ENCODE measurements around the gene RAPGEF6. TPM values are rescaled to one million over a fixed set of nuclear protein-coding genes. Genes with fewer than 3 reads are reported as not detected.

Gene RAPGEF6
- total RNA-seq, 1 donor from 2014 or later: 22.9 TPM

GRCh38 chr5:131634238-131634637 is 791 bp downstream of the RAPGEF6 start:
- Histone ChIP-seq H3K4me1 (peaks cover 9 to 14% of the 10 kb centered on the region in 2 donors), H3K27ac (peak overlapping the region; percentile 99), H3K9me3 (no peaks in the 10 kb centered on the region), H3K4me3 (peak overlapping the region; percentile 70 to 95), H3K27me3 (no peaks in the 10 kb centered on the region), H3K36me3 (no peaks in the 10 kb centered on the region)
- DNase-seq (ENCODE audit: low spot score in 2 of 2): no peak
- no peak for TF ChIP-seq CTCF (IDR thresholded peaks at IDR 0.05)
- intact Hi-C loops (cut with DNase I): loop anchor here (5.0 to 10.0 kb wide), 3 partner anchors 47 to 621 kb away; partner anchors contain the start of genes HINT1 and PDLIM4

DNA sequence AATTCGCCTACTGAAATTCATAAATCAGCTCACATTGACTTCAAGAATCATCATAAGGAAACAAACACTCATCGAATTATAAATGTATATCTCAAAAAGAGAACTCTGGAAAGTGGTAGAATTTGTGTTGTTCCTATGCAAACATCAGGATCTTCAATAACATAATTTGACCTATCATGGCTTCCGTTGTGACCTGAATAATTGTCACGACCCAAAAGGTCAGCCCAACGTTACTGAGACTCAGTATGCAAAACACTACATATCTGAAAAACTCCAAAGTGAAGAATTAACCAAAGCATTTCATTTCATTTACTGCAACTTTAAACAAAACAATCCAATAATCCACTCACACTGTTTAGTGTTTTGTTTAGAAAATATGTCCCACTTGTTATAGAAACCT is 1.2 kb downstream of the RAPGEF6 start:
- H3K36me3 ChIP-seq: no peaks in the 10 kb centered on the region
- H3K27ac ChIP-seq: peak overlapping the region; percentile 99
- no peak for DNase-seq (ENCODE audit: low spot score in 2 of 2)
- intact Hi-C loops (cut with DNase I): loop anchor here (5.0 to 10.0 kb wide), 3 partner anchors 47 to 621 kb away; partner anchors contain the start of genes HINT1 and PDLIM4
- peaks cover 9 to 14% of the 10 kb centered on the region in 2 donors for H3K4me1 ChIP-seq
- H3K4me3 ChIP-seq: peak overlapping the region; percentile 70 to 95
- no peak for TF ChIP-seq CTCF (IDR thresholded peaks at IDR 0.05)
- H3K27me3 ChIP-seq: no peaks in the 10 kb centered on the region
- H3K9me3 ChIP-seq: no peaks in the 10 kb centered on the region

- no peaks in the 10 kb centered on the region for H3K9me3 ChIP-seq
- no peak overlapping the region for H3K4me3 ChIP-seq
- H3K4me1 ChIP-seq: peaks cover 12 to 19% of the 10 kb centered on the region in 2 donors
- H3K27ac ChIP-seq: no peak overlapping the region
- no peaks in the 10 kb centered on the region for H3K36me3 ChIP-seq
- DNase-seq (ENCODE audit: low spot score in 2 of 2): no peak
- intact Hi-C loops (cut with DNase I): loop anchor here (5.0 to 10.0 kb wide), 3 partner anchors 44 to 624 kb away; partner anchors contain the start of genes HINT1 and PDLIM4
- H3K27me3 ChIP-seq: no peaks in the 10 kb centered on the region
- no peak for TF ChIP-seq CTCF (IDR thresholded peaks at IDR 0.05)
These were observed 4.1 kb downstream of the RAPGEF6 start for GRCh38 chr5:131630963-131631350.

GRCh38 chr5:131630208-131630962 is 4.6 kb downstream of the RAPGEF6 start:
- Histone ChIP-seq H3K4me1 (peaks cover 12 to 19% of the 10 kb centered on the region in 2 donors), H3K27ac (no peak overlapping the region)
- intact Hi-C loops (cut with DNase I): loop anchor here (5.0 to 10.0 kb wide), 3 partner anchors 43 to 624 kb away; partner anchors contain the start of genes HINT1 and PDLIM4

GRCh38 chr5:131628990-131629389 is 6.0 kb downstream of the RAPGEF6 start:
- H3K4me1 ChIP-seq: peaks cover 12 to 19% of the 10 kb centered on the region in 2 donors
- H3K9me3 ChIP-seq: no peaks in the 10 kb centered on the region
- TF ChIP-seq CTCF (IDR thresholded peaks at IDR 0.05): no peak
- no peaks in the 10 kb centered on the region for H3K36me3 ChIP-seq
- no peak overlapping the region for H3K27ac ChIP-seq
- intact Hi-C loops (cut with DNase I): no loop called here
- no peak overlapping the region for H3K4me3 ChIP-seq
- DNase-seq (ENCODE audit: low spot score in 2 of 2): no peak
- no peaks in the 10 kb centered on the region for H3K27me3 ChIP-seq

More at GRCh38 chr5:131630208-131630962, 4.6 kb downstream of the RAPGEF6 start:
- no peak for DNase-seq (ENCODE audit: low spot score in 2 of 2)
- Histone ChIP-seq H3K36me3 (no peaks in the 10 kb centered on the region), H3K27me3 (no peaks in the 10 kb centered on the region), H3K4me3 (no peak overlapping the region), H3K9me3 (no peaks in the 10 kb centered on the region)
- TF ChIP-seq CTCF (IDR thresholded peaks at IDR 0.05): no peak
